ENCODE data around the gene PARP14.

DNA sequence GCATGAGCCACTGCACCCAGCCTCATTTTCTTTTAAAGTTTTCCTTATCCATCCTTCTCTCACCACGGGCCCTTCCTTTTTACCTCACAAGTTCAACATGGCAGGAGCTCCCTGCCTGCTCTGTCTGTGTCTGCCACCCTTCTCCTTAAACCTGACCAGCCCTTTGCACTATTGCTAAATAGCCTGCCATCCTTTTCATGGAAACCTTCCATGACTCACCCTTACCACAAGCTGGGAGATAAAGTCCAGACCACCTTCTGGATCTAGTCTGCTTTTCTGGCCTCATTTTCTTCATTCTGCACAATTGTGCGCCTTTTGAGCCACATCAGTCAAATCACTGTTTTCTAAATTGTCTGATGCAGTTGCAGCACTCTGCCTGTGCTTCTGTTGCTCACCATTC lies 8.9 kb downstream of the PARP14 start:
- no peak for TF ChIP-seq POLR2A (IDR thresholded peaks at IDR 0.05)
- TF ChIP-seq, protein P1, sequence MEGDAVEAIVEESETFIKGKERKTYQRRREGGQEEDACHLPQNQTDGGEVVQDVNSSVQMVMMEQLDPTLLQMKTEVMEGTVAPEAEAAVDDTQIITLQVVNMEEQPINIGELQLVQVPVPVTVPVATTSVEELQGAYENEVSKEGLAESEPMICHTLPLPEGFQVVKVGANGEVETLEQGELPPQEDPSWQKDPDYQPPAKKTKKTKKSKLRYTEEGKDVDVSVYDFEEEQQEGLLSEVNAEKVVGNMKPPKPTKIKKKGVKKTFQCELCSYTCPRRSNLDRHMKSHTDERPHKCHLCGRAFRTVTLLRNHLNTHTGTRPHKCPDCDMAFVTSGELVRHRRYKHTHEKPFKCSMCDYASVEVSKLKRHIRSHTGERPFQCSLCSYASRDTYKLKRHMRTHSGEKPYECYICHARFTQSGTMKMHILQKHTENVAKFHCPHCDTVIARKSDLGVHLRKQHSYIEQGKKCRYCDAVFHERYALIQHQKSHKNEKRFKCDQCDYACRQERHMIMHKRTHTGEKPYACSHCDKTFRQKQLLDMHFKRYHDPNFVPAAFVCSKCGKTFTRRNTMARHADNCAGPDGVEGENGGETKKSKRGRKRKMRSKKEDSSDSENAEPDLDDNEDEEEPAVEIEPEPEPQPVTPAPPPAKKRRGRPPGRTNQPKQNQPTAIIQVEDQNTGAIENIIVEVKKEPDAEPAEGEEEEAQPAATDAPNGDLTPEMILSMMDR (IDR thresholded peaks at IDR 0.05) = no peak
